Upper lobe of left lung (tissue), 4 donors: Measurements from ENCODE around the gene CS.

Experiments
- CTCF ChIP-seq, 6 experiments: fragments of 450-650 bp in 4 of 6; fragments of 200-600 bp in 2 of 6; sonication (generic) in 2 of 6; IDR thresholded peaks; one replicate each; pipeline ENCODE4 v1.5.1; 2016 to 2019; ENCODE audit warnings: antibody characterized with exemption in 6 of 6
- EP300 ChIP-seq, 4 donors: sonication (generic); formaldehyde crosslinking; IDR thresholded peaks; one replicate each; pipeline ENCODE4 v1.5.1; 2017; ENCODE audit warnings: antibody characterized with exemption in 4 of 4, control low read depth in 2 of 4
- POLR2A ChIP-seq, 4 donors: fragments of 450-650 bp; IDR thresholded peaks; one replicate each; pipeline ENCODE4 v1.5.1; 2016 to 2017; ENCODE audit warnings: antibody characterized with exemption in 4 of 4, mild to moderate bottlenecking in 2 of 4
- POLR2AphosphoS5 ChIP-seq, 2 donors: sonication (generic); formaldehyde crosslinking; IDR thresholded peaks; one replicate each; pipeline ENCODE4 v1.5.1; 2017; ENCODE audit warnings: antibody characterized with exemption in 2 of 2

- TF ChIP-seq CTCF (IDR thresholded peaks at IDR 0.05) = no peak
- no peak for TF ChIP-seq POLR2A (IDR thresholded peaks at IDR 0.05)
- no peak for TF ChIP-seq EP300 (IDR thresholded peaks at IDR 0.05)
- TF ChIP-seq POLR2AphosphoS5 (IDR thresholded peaks at IDR 0.05) = no peak
Observed at GRCh38 chr12:56326533-56326932, 26.4 kb upstream of the CS start.
